GM19099 (cell line): ENCODE results near the gene KRT86.

Experiments
- POLR2A ChIP-seq: IDR thresholded peaks from 3 replicates; pipeline ENCODE4 v1.6.1; 2011; ENCODE audit warnings: low read depth; ENCODE audit not compliant: insufficient read length; ENCODE audit errors: extremely low read depth

The KRT86 gene

DNA sequence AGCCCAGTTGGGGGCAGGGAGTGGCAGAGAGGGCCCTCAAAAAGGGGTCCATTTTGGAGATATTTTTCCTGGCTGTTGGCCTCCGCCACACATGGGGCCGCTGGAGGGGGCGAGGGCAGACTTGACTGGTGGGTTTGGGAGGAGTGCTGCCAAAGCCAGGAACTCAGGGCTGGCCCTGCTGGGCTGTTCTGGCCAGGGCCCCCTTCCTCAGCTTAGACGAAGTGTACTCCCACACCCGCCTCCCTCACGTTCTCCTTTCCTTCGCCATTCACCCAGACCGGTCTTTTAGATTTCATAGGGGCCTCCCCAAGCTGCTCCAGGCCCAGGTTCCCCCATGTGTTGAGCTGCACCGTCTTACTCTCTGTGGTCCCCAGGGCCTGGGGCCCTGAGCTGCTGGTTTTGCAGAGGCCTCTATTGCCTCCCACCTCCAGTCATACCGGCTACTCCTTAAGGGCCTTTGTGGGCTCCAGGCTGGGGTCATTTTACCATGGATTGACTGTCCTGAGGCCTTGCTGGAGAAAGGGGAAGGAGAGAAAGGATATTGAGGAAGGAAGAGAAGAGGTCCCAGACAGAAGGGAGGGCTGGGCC is 40.1 kb upstream of the KRT86 start:
- no peak for TF ChIP-seq POLR2A

GRCh38 chr12:52235001-52235764 is 39.3 kb upstream of the KRT86 start:
- TF ChIP-seq POLR2A: no peak

- no peak for TF ChIP-seq POLR2A
Measured at GRCh38 chr12:52235822-52236361, 38.6 kb upstream of the KRT86 start.

DNA sequence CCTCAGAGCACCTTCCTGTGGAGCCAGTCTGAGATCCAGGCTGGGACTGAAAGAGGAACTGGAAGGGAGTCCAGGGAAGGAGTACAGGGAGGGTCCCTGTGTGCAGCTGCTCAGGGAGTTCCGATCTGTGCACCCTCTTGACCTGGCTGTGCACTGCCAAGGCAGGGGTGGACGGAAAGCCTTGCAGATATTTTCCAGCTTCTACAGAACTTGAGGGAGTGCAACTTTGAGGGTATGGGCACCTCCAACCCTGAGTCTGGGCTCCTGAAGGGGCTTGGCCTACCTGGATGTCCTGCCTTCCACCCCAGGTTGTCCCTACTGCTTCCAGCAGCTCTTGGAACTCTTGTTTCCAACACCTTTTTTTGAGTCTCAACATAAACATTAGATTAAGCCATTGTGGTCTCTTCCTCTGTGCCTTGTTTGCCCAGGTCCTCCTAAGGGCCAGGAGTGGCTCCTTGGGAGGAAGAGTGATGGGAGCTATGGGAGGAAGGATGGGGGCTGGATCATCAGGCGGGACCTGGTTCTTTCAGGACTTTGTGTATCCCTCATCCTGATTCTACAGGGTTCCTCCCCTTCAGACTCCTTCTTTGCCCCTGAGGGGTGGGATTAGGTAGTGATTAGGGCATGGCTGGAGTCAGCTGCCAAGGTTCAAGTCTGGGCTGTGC is 37.9 kb upstream of the KRT86 start:
- no peak for TF ChIP-seq POLR2A

- TF ChIP-seq POLR2A: no peak
Measured at GRCh38 chr12:52238207-52238840, 36.1 kb upstream of the KRT86 start.

GRCh38 chr12:52238916-52239646 is 35.4 kb upstream of the KRT86 start:
- TF ChIP-seq POLR2A: no peak

- no peak for TF ChIP-seq POLR2A
Measured at GRCh38 chr12:52239767-52240166, 34.7 kb upstream of the KRT86 start.

DNA sequence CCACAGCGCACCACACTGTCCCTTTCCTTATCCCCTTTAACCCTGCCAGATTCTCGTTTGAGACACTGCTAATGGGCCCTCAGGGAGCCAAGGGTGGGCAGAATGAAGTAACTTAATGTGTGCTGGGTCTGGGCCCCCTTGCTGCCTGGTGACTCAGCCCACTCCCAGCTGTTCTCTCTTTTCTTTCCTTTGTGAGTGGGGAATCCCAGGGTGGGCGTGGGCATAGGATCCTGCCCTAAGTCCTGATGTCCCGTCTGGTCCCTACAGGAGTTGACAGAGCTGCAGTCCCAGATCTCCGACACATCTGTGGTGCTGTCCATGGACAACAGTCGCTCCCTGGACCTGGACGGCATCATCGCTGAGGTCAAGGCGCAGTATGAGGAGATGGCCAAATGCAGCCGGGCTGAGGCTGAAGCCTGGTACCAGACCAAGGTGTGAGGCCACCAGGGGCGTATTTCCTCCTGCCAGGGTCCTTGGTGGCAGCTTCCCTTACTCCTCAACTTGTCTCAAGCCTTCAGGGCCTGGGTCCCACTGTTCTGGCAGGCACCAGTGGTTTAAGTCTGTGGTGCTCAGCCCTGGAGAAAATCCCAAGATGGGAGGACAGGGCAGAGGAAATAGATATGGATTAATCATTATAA is 33.1 kb upstream of the KRT86 start:
- no peak for TF ChIP-seq POLR2A

DNA sequence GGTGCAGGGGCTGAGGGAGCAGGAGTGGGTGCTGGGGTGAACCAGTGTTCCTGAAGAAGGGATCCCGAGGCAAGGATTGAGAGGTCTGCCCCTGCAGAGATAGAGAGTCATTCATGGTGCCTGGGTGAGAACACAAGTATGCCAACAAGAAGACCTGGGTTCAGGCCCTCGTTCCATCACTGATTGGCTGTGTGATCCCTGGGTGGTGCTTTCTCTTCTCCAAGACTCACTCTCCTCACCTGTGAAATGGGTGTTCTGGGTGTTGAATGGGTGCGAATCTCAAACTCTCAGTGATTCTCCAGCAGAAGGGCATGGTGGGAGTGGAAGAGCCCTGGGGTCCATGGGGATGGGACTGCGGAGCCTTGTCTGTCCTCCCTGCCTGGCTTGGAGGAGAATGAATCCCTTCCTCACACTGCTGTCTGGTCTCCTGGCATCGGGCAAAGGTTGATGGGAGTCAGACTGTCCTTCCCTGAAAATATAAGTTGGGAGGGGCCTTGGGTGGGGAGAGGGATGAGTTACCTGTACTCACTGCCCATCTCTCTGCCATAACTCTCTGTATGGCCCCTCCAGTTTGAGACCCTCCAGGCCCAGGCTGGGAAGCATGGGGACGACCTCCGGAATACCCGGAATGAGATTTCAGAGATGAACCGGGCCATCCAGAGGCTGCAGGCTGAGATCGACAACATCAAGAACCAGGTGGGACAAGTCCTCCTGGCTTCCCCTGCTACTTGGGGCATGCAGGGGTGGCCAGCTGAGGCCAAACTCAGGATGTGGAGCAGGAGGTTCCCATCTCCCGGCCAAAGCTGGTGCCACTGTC is 31.8 kb upstream of the KRT86 start:
- TF ChIP-seq POLR2A: no peak

DNA sequence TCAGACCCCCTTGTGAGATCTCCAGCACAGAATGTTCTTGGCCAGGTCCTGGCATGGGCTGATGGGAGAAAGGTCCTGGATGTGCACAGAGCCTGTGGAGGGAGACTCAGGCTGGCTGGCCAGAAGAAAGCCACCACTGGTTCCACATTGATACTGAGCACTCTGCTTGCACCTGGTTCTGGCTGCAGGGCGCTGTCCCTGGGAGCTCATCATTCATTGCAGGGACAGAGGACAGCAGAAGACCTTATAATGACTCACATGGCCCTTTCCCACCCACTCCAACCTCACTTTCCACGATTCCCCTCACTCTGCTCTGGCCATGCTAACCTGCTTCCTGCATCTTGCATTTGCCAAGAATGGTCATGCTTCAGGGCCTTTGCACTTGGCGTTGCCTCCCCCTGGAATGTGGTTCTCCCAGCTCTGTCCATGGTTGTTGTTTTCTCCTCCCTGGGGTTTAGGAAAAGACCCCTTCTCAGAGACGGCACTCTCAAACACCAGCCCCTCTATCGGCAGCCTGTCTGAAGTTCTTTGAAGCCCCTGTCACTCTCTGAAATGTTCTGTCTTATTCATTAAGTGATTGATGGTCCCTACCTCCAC is 31.1 kb upstream of the KRT86 start:
- no peak for TF ChIP-seq POLR2A

GRCh38 chr12:52243856-52244614 is 30.4 kb upstream of the KRT86 start:
- TF ChIP-seq POLR2A: peak; percentile 61

DNA sequence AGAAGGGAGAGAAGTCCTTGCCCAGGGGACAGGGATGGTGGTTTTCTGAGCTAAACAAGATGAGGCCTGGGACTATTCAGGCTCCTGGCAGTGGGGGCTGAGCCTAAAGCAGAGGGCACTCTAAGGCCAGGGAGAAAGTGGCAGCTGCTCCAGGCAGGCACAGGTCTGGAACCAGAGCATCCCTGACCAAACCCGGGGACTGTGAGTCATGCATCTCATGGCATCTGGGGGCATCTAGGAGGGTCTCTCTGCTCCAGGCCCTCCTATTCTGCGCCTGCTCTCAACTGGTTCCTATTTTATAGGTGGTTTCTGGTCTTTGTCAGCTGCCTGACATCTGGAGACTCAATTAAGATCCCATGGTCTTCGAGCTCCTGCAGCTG is 29.8 kb upstream of the KRT86 start:
- TF ChIP-seq POLR2A: no peak
